Trophoblast cell (in vitro differentiated cells and primary cell): ENCODE results near the gene C17orf50.
"Not testable (repeated sequence)": the region's sequence is repeated elsewhere in the genome, so short reads cannot be mapped to it uniquely, and the experiment has no call there.

ENCODE experiments used
- DNase-seq, 2 donors: peaks; one replicate each; pipeline ENCODE4 v3.0.0-alpha.2; 2016
- H2AFZ ChIP-seq: 2 replicates; pipeline ENCODE4 v1.6.1; 2013; ENCODE audit warnings: low read length, moderate library complexity, mild to moderate bottlenecking; ENCODE audit not compliant: insufficient read depth, poor library complexity
- H2AK5ac ChIP-seq: 2 replicates; pipeline ENCODE4 v1.6.1; 2013; ENCODE audit warnings: mild to moderate bottlenecking, low read length
- H2BK120ac ChIP-seq: 2 replicates; pipeline ENCODE4 v1.6.1; 2013; ENCODE audit warnings: low read length, mild to moderate bottlenecking, moderate library complexity; ENCODE audit not compliant: insufficient read depth, poor library complexity
- H2BK12ac ChIP-seq: 2 replicates; pipeline ENCODE4 v1.6.1; 2013; ENCODE audit warnings: mild to moderate bottlenecking, low read length, moderate library complexity
- H2BK5ac ChIP-seq: 2 replicates; pipeline ENCODE4 v1.6.1; 2013; ENCODE audit warnings: low read length, low read depth, moderate library complexity, mild to moderate bottlenecking; ENCODE audit not compliant: poor library complexity
- H3K14ac ChIP-seq: 2 replicates; pipeline ENCODE4 v1.6.1; 2013; ENCODE audit warnings: mild to moderate bottlenecking, low read length
- H3K18ac ChIP-seq: 2 replicates; pipeline ENCODE4 v1.6.1; 2013; ENCODE audit warnings: mild to moderate bottlenecking, low read length
- H3K23ac ChIP-seq: 2 replicates; pipeline ENCODE4 v1.6.1; 2013; ENCODE audit warnings: low read length
- H3K27ac ChIP-seq: 2 replicates; pipeline ENCODE4 v1.5.1; 2013; ENCODE audit warnings: low read depth, mild to moderate bottlenecking, inconsistent platforms, low read length, moderate library complexity
- H3K27me3 ChIP-seq: 2 replicates; pipeline ENCODE4 v1.6.1; 2013; ENCODE audit warnings: inconsistent platforms, mild to moderate bottlenecking, low read length, moderate library complexity; ENCODE audit not compliant: insufficient read depth
- H3K36me3 ChIP-seq, 2 experiments: 1 replicate in 1 of 2; 2 replicates in 1 of 2; pipeline ENCODE4 v1.6.1; 2013; ENCODE audit warnings: low read length in 2 of 2, mild to moderate bottlenecking in 2 of 2, moderate library complexity in 1 of 2; ENCODE audit not compliant: insufficient read depth in 2 of 2, control insufficient read depth in 1 of 2
- H3K4ac ChIP-seq: 2 replicates; pipeline ENCODE4 v1.6.1; 2013; ENCODE audit warnings: low read depth, mild to moderate bottlenecking, low read length, moderate library complexity
- H3K4me1 ChIP-seq, 2 experiments: 1 replicate in 1 of 2; 2 replicates in 1 of 2; pipeline ENCODE4 v1.6.1; 2013; ENCODE audit warnings: low read length in 2 of 2, mild to moderate bottlenecking in 2 of 2, moderate library complexity in 1 of 2; ENCODE audit not compliant: insufficient read depth in 2 of 2, control insufficient read depth in 1 of 2
- H3K4me2 ChIP-seq: 2 replicates; pipeline ENCODE4 v1.6.1; 2013; ENCODE audit warnings: inconsistent platforms, mild to moderate bottlenecking, low read length, moderate library complexity
- H3K4me3 ChIP-seq: 2 replicates; pipeline ENCODE4 v1.5.1; 2013; ENCODE audit warnings: mild to moderate bottlenecking, low read depth, low read length, inconsistent platforms
- H3K79me1 ChIP-seq: one replicate; pipeline ENCODE4 v1.6.1; 2013; ENCODE audit warnings: low read length
- H3K79me2 ChIP-seq: 2 replicates; pipeline ENCODE4 v1.6.1; 2013; ENCODE audit warnings: low read length, mild to moderate bottlenecking; ENCODE audit not compliant: control insufficient read depth, insufficient read depth, poor library complexity
- H3K9ac ChIP-seq: 2 replicates; pipeline ENCODE4 v1.6.1; 2013; ENCODE audit warnings: mild to moderate bottlenecking, low read length
- H3K9me3 ChIP-seq: 2 replicates; pipeline ENCODE4 v1.6.1; 2013; ENCODE audit warnings: low read depth, mild to moderate bottlenecking, control low read depth, inconsistent platforms, low read length; ENCODE audit not compliant: insufficient read depth
- H4K12ac ChIP-seq: 2 replicates; pipeline ENCODE4 v1.6.1; 2013; ENCODE audit warnings: low read depth, mild to moderate bottlenecking, low read length, moderate library complexity
- H4K8ac ChIP-seq: 2 replicates; pipeline ENCODE4 v1.6.1; 2013; ENCODE audit warnings: low read depth, mild to moderate bottlenecking, low read length, moderate library complexity
- H4K91ac ChIP-seq: one replicate; pipeline ENCODE4 v1.6.1; 2013; ENCODE audit warnings: low read depth, mild to moderate bottlenecking, low read length, moderate library complexity
- WGBS: extraction: QIAGEN DNeasy Blood & Tissue Kit; methylation state at CpG from one replicate; pipeline ENCODE4 v1.1.7; 2013; ENCODE audit warnings: missing lambda C conversion rate; ENCODE audit not compliant: insufficient read length, insufficient coverage; ENCODE audit errors: extremely low coverage; 5-methylcytosine and 5-hydroxymethylcytosine counted together

Gene C17orf50

GRCh38 chr17:35749560-35750412, 10.9 kb upstream of the C17orf50 start:
- peak overlapping the region; percentile 32 for H3K4me3 ChIP-seq

GRCh38 chr17:35750526-35751395, 9.9 kb upstream of the C17orf50 start:
- no peak overlapping the region for H2AK5ac ChIP-seq
- H2BK5ac ChIP-seq, result no peak overlapping the region
- H4K12ac ChIP-seq, result no peak overlapping the region
- no peak overlapping the region for H3K18ac ChIP-seq
- no peak for DNase-seq
- no peak overlapping the region for H4K91ac ChIP-seq
- H3K79me2 ChIP-seq, result no peaks in the 10 kb centered on the region
- no CpG with 5 or more reads among the region's 10 CpGs for WGBS
- H3K4me2 ChIP-seq, result no peak overlapping the region
- peaks cover 5% of the 10 kb centered on the region in 2 experiments for H3K4me1 ChIP-seq
- H3K9me3 ChIP-seq, result no peaks in the 10 kb centered on the region
- no peaks in the 10 kb centered on the region for H3K79me1 ChIP-seq
- no peak overlapping the region for H2AFZ ChIP-seq
- no peak overlapping the region for H3K27ac ChIP-seq
- no peak overlapping the region for H3K4ac ChIP-seq
- no peak overlapping the region for H4K8ac ChIP-seq
- no peak overlapping the region for H2BK120ac ChIP-seq
- no peaks in the 10 kb centered on the region for H3K36me3 ChIP-seq
- no peaks in the 10 kb centered on the region for H3K27me3 ChIP-seq
- no peak overlapping the region for H3K9ac ChIP-seq
- H3K4me3 ChIP-seq, result no peak overlapping the region
- no peak overlapping the region for H3K14ac ChIP-seq
- no peak overlapping the region for H2BK12ac ChIP-seq
- H3K23ac ChIP-seq, result no peak overlapping the region

More at GRCh38 chr17:35749560-35750412, 10.9 kb upstream of the C17orf50 start:
- H2BK120ac ChIP-seq, result no peak overlapping the region
- H4K12ac ChIP-seq, result no peak overlapping the region
- H3K9ac ChIP-seq, result no peak overlapping the region
- H3K27ac ChIP-seq, result no peak overlapping the region
- peaks cover 1% of the 10 kb centered on the region for H3K9me3 ChIP-seq
- H3K23ac ChIP-seq, result no peak overlapping the region
- H2BK5ac ChIP-seq, result no peak overlapping the region
- H2AK5ac ChIP-seq, result no peak overlapping the region
- H3K4me1 ChIP-seq, result peaks cover 5% of the 10 kb centered on the region in 2 experiments
- no peaks in the 10 kb centered on the region for H3K79me1 ChIP-seq
- H2BK12ac ChIP-seq, result no peak overlapping the region
- H4K8ac ChIP-seq, result no peak overlapping the region
- WGBS, result no CpG with 5 or more reads among the region's 35 CpGs
- H3K27me3 ChIP-seq, result no peaks in the 10 kb centered on the region
- no peak overlapping the region for H3K4ac ChIP-seq
- no peak for DNase-seq
- H3K18ac ChIP-seq, result no peak overlapping the region
- H3K4me2 ChIP-seq, result peak overlapping the region; percentile 27
- no peaks in the 10 kb centered on the region for H3K79me2 ChIP-seq
- no peaks in the 10 kb centered on the region for H3K36me3 ChIP-seq
- no peak overlapping the region for H4K91ac ChIP-seq
- H3K14ac ChIP-seq, result no peak overlapping the region
- H2AFZ ChIP-seq, result no peak overlapping the region

DNA sequence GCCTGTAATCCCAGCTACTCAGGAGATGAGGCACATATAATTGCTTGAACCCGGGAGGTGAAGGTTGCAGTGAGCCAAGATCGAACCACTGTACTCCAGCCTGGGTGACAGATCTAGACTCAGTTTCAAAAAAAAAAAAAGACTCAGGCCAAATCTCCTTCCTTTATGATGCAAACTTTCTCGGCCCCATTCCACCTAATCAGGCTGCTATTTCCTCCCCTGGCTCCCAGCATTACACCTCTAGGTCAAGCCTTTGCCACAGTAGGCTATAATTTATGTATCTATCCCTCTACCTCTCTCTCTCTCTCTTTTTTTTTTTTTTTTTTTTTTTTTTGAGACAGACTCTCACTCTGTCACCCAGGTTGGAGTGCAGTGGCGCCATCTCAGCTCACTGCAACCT, 9.1 kb upstream of the C17orf50 start:
- H3K4me2 ChIP-seq, H3K27ac ChIP-seq, H3K4ac ChIP-seq, H3K4me3 ChIP-seq, H2BK5ac ChIP-seq, H3K14ac ChIP-seq, H3K4me1 ChIP-seq, H3K36me3 ChIP-seq, H3K79me1 ChIP-seq, H4K12ac ChIP-seq, H2BK120ac ChIP-seq, H3K79me2 ChIP-seq, H3K27me3 ChIP-seq, H3K9me3 ChIP-seq, H4K8ac ChIP-seq, H4K91ac ChIP-seq, H3K23ac ChIP-seq, H2BK12ac ChIP-seq, H2AFZ ChIP-seq, H2AK5ac ChIP-seq, H3K18ac ChIP-seq, H3K9ac ChIP-seq, DNase-seq: not testable (repeated sequence)
- no CpG with 5 or more reads among the region's 4 CpGs for WGBS

DNA sequence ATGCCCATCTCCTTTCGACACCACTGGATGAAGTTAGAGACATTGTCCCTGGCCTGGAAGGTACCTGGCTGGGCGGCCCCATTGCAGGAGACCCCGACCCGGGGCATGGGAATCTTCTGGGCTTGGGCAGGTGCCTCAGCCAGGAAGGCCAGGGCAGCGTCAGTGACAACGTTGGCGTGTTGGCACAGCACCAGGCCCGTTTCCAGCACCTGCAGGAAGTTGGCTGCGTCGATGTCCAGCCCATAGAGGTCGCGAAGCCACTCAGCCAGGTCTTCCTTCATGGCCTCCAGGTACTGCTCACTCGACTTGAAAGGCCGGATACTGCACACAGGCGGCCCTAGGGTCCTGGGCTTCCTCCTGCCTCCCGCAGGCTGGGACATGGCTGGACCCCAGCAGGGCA, 8.2 kb upstream of the C17orf50 start:
- no peak overlapping the region for H2BK5ac ChIP-seq
- H3K4me1 ChIP-seq, result peaks cover 5% of the 10 kb centered on the region in 2 experiments
- no CpG with 5 or more reads among the region's 16 CpGs for WGBS
- no peak overlapping the region for H3K27ac ChIP-seq
- no peak overlapping the region for H3K14ac ChIP-seq
- H4K12ac ChIP-seq, result no peak overlapping the region
- no peak overlapping the region for H4K8ac ChIP-seq
- no peak overlapping the region for H3K4me3 ChIP-seq
- H2AK5ac ChIP-seq, result no peak overlapping the region
- no peak overlapping the region for H2BK120ac ChIP-seq
- H3K36me3 ChIP-seq, result no peaks in the 10 kb centered on the region
- H3K27me3 ChIP-seq, result no peaks in the 10 kb centered on the region
- H3K9me3 ChIP-seq, result no peaks in the 10 kb centered on the region
- no peak overlapping the region for H3K9ac ChIP-seq
- no peak overlapping the region for H3K4ac ChIP-seq
- H3K18ac ChIP-seq, result no peak overlapping the region
- no peaks in the 10 kb centered on the region for H3K79me1 ChIP-seq
- H3K23ac ChIP-seq, result no peak overlapping the region
- no peak for DNase-seq
- H3K4me2 ChIP-seq, result no peak overlapping the region
- H2AFZ ChIP-seq, result no peak overlapping the region
- no peaks in the 10 kb centered on the region for H3K79me2 ChIP-seq
- H2BK12ac ChIP-seq, result no peak overlapping the region
- no peak overlapping the region for H4K91ac ChIP-seq
